OCI-LY1 (cell line): ENCODE measurements around the gene APOLD1.

Experiments used
- H2AFZ ChIP-seq: fragments of 200-600 bp; sonication (generic), shearing (Covaris generic); 2 replicates; pipeline ENCODE4 v1.6.0; 2014; ENCODE audit warnings: antibody characterized with exemption, mild to moderate bottlenecking, low read length
- H3F3A ChIP-seq: fragments of 200-600 bp; sonication (generic), shearing (Covaris generic); 2 replicates; pipeline ENCODE4 v1.6.0; 2014; ENCODE audit warnings: mild to moderate bottlenecking, antibody characterized with exemption, low read length, moderate library complexity; ENCODE audit not compliant: insufficient read depth
- H3K27ac ChIP-seq: fragments of 200-600 bp; sonication (generic); 2 replicates; pipeline ENCODE4 v1.5.1; 2014; ENCODE audit warnings: low read length, mixed run types, mild to moderate bottlenecking, low read depth; ENCODE audit not compliant: poor library complexity, severe bottlenecking
- H3K27me3 ChIP-seq: fragments of 200-600 bp; sonication (generic); 2 replicates; pipeline ENCODE4 v1.6.0; 2014; ENCODE audit warnings: antibody characterized with exemption, mild to moderate bottlenecking, low read length, moderate library complexity; ENCODE audit not compliant: insufficient read depth
- H3K36me3 ChIP-seq: fragments of 200-600 bp; sonication (generic); 2 replicates; pipeline ENCODE4 v1.6.1; 2014; ENCODE audit warnings: mild to moderate bottlenecking, antibody characterized with exemption, low read length, moderate library complexity, mixed read lengths; ENCODE audit not compliant: insufficient read depth
- H3K4me1 ChIP-seq: fragments of 200-600 bp; sonication (generic); 2 replicates; pipeline ENCODE4 v1.5.1; 2014; ENCODE audit warnings: mild to moderate bottlenecking, low read length, moderate library complexity; ENCODE audit not compliant: insufficient read depth, severe bottlenecking
- H3K4me2 ChIP-seq: fragments of 200-600 bp; sonication (generic), shearing (Covaris generic); 2 replicates; pipeline ENCODE4 v1.6.1; 2014; ENCODE audit warnings: low read length
- H3K4me3 ChIP-seq: fragments of 200-600 bp; sonication (generic); 2 replicates; pipeline ENCODE4 v1.5.1; 2014; ENCODE audit warnings: low read length, low read depth, mild to moderate bottlenecking, mixed read lengths; ENCODE audit not compliant: poor library complexity, severe bottlenecking
- H3K79me2 ChIP-seq: fragments of 200-600 bp; shearing (Covaris generic); 2 replicates; pipeline ENCODE4 v1.6.1; 2016; ENCODE audit warnings: mixed run types, low read length, mixed read lengths; ENCODE audit not compliant: insufficient read depth
- H3K9ac ChIP-seq: fragments of 200-600 bp; sonication (generic), shearing (Covaris generic); 2 replicates; pipeline ENCODE4 v1.6.1; 2014; ENCODE audit warnings: mild to moderate bottlenecking, low read length, mixed read lengths
- H3K9me2 ChIP-seq: fragments of 200-600 bp; sonication (generic), shearing (Covaris generic); 2 replicates; pipeline ENCODE4 v1.6.1; 2014; ENCODE audit warnings: low read depth, mild to moderate bottlenecking, low read length, mixed read lengths
- H3K9me3 ChIP-seq: fragments of 200-600 bp; shearing (Covaris generic); 2 replicates; pipeline ENCODE4 v1.6.1; 2014; ENCODE audit warnings: low read length, mixed read lengths
- H4K20me1 ChIP-seq: fragments of 200-600 bp; sonication (generic), shearing (Covaris generic); 2 replicates; pipeline ENCODE4 v1.6.0; 2016; ENCODE audit warnings: mild to moderate bottlenecking, low read length; ENCODE audit not compliant: insufficient read depth
- CTCF ChIP-seq: fragments of 200-600 bp; sonication (generic), shearing (Covaris generic); IDR thresholded peaks from 2 replicates; pipeline ENCODE4 v1.5.1; 2017; ENCODE audit warnings: mild to moderate bottlenecking, antibody characterized with exemption, low read length, moderate library complexity, mixed read lengths
- EZH2 ChIP-seq: fragments of 200-600 bp; sonication (generic), shearing (Covaris generic); IDR thresholded peaks from 2 replicates; pipeline ENCODE4 v1.8.0; 2017; ENCODE audit warnings: borderline replicate concordance, mixed run types, mild to moderate bottlenecking, antibody characterized with exemption, low read length, moderate library complexity, mixed read lengths

APOLD1 gene

GRCh38 chr12:12741660-12742059, 43.8 kb upstream of the APOLD1 start:
- Histone ChIP-seq H3K9me3 (no peaks in the 10 kb centered on the region), H3K4me1 (peaks cover 10% of the 10 kb centered on the region), H3K9ac (no peak overlapping the region), H2AFZ (no peak overlapping the region), H3K4me2 (no peak overlapping the region), H3K79me2 (0 out of 2 replicates have a peak, but pooled peaks cover 5% of the 10 kb centered on the region), H3F3A (no peaks in the 10 kb centered on the region), H3K36me3 (no peaks in the 10 kb centered on the region), H4K20me1 (no peaks in the 10 kb centered on the region), H3K9me2 (no peaks in the 10 kb centered on the region), H3K27ac (no peak overlapping the region), H3K27me3 (no peaks in the 10 kb centered on the region), H3K4me3 (no peak overlapping the region)
- TF ChIP-seq EZH2 (no peak), CTCF (no peak)

GRCh38 chr12:12744546-12745305, 40.7 kb upstream of the APOLD1 start:
- H2AFZ ChIP-seq, result no peak overlapping the region
- no peaks in the 10 kb centered on the region for H3K36me3 ChIP-seq
- H3K9me3 ChIP-seq, result no peaks in the 10 kb centered on the region
- H3K79me2 ChIP-seq, result no peaks in the 10 kb centered on the region
- no peak overlapping the region for H3K9ac ChIP-seq
- H3K4me2 ChIP-seq, result no peak overlapping the region
- no peaks in the 10 kb centered on the region for H3K9me2 ChIP-seq
- H4K20me1 ChIP-seq, result no peaks in the 10 kb centered on the region
- no peak overlapping the region for H3K4me3 ChIP-seq
- H3K4me1 ChIP-seq, result no peaks in the 10 kb centered on the region
- H3K27ac ChIP-seq, result no peak overlapping the region
- H3F3A ChIP-seq, result no peaks in the 10 kb centered on the region
- TF ChIP-seq EZH2, result no peak
- TF ChIP-seq CTCF, result no peak
- no peaks in the 10 kb centered on the region for H3K27me3 ChIP-seq

- Histone ChIP-seq H3K4me3 (no peak overlapping the region), H3K4me2 (no peak overlapping the region), H3K27me3 (no peaks in the 10 kb centered on the region), H4K20me1 (no peaks in the 10 kb centered on the region), H3K9ac (no peak overlapping the region), H2AFZ (no peak overlapping the region), H3K9me2 (no peaks in the 10 kb centered on the region), H3K9me3 (no peaks in the 10 kb centered on the region), H3K27ac (no peak overlapping the region), H3K36me3 (no peaks in the 10 kb centered on the region), H3K79me2 (no peaks in the 10 kb centered on the region), H3F3A (no peaks in the 10 kb centered on the region), H3K4me1 (no peaks in the 10 kb centered on the region)
- TF ChIP-seq CTCF (no peak), EZH2 (no peak)
These were observed 39.8 kb upstream of the APOLD1 start for GRCh38 chr12:12745576-12746211.
